DND-41 (cell line): ENCODE results near the gene CDC7.

Experiments
- EZH2 ChIP-seq: IDR thresholded peaks from 3 replicates; pipeline ENCODE4 v1.6.1; 2012; ENCODE audit warnings: borderline replicate concordance, low read depth, mild to moderate bottlenecking, moderate library complexity, low read length, inconsistent platforms; ENCODE audit not compliant: severe bottlenecking
- TF ChIP-seq, protein P1 (sequence below): IDR thresholded peaks from 2 replicates; pipeline ENCODE4 v1.5.1; 2012; ENCODE audit warnings: borderline replicate concordance, low read length, moderate library complexity, mild to moderate bottlenecking; ENCODE audit not compliant: poor library complexity, severe bottlenecking; ENCODE audit errors: extremely low read depth

DNA sequence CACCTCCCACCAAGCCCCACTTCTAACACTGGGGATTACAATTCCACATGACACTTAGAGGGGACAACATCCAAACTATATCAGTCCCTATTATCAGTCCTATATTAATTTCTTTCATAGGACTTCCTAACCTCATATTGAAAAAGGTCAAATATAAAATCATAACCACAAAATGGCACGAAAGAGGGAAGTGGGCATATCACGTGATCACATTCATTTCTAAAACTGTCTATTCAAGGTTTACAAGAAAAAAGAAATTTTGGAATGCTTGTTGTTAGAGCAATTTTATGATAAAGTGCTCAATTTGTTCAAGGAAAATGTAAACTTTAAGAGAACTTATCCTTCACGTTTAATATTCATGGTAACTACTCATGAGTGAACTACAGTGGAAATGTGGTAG lies 13.2 kb upstream of the CDC7 start:
- TF ChIP-seq EZH2, result no peak
- TF ChIP-seq, protein P1, sequence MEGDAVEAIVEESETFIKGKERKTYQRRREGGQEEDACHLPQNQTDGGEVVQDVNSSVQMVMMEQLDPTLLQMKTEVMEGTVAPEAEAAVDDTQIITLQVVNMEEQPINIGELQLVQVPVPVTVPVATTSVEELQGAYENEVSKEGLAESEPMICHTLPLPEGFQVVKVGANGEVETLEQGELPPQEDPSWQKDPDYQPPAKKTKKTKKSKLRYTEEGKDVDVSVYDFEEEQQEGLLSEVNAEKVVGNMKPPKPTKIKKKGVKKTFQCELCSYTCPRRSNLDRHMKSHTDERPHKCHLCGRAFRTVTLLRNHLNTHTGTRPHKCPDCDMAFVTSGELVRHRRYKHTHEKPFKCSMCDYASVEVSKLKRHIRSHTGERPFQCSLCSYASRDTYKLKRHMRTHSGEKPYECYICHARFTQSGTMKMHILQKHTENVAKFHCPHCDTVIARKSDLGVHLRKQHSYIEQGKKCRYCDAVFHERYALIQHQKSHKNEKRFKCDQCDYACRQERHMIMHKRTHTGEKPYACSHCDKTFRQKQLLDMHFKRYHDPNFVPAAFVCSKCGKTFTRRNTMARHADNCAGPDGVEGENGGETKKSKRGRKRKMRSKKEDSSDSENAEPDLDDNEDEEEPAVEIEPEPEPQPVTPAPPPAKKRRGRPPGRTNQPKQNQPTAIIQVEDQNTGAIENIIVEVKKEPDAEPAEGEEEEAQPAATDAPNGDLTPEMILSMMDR, result no peak
